ENCODE data around the gene SMURF2.
A peak's percentile ranks its signal among the peaks of the same experiment; 100 is the strongest.

The SMURF2 gene

GRCh38 chr17:64503821-64504768, 158.0 kb downstream of the SMURF2 start:
- no peak for TF ChIP-seq FOXA1 (IDR thresholded peaks at IDR 0.05)
- TF ChIP-seq ARNT (IDR thresholded peaks at IDR 0.05), result no peak
- TF ChIP-seq BHLHE40 (IDR thresholded peaks at IDR 0.05; ENCODE audit: borderline replicate concordance), result no peak
- TF ChIP-seq L3MBTL2 (conservative IDR thresholded peaks at IDR 0.05), result no peak
- TF ChIP-seq ELF4 (IDR thresholded peaks at IDR 0.05), result no peak
- TF ChIP-seq SP1 (IDR thresholded peaks at IDR 0.05), result no peak
- TF ChIP-seq SUZ12 (IDR thresholded peaks at IDR 0.05), result no peak
- TF ChIP-seq PKNOX1 (IDR thresholded peaks at IDR 0.05), result no peak
- TF ChIP-seq FOXM1 (IDR thresholded peaks at IDR 0.05; ENCODE audit: borderline replicate concordance), result no peak
- TF ChIP-seq TARDBP (IDR thresholded peaks at IDR 0.05), result no peak
- no peak for TF ChIP-seq ZNF384 (IDR thresholded peaks at IDR 0.05)
- no peak for TF ChIP-seq CTBP1 (IDR thresholded peaks at IDR 0.05; ENCODE audit: borderline replicate concordance)
- no peak for TF ChIP-seq NFRKB (IDR thresholded peaks at IDR 0.05)
- ChIA-PET CTCF (interaction anchor here (0.9 to 2.1 kb wide), 3 partner anchors 13 to 205 kb away, joined by 3 to 6 read pairs (median 3); no protein-coding TSS in a partner anchor), POLR2A (interaction anchor here (1.4 to 4.1 kb wide), 5 partner anchors 7 to 205 kb away, joined by 4 to 153 read pairs (median 12); partner anchors contain the start of genes POLG2 and SMURF2)
- DNase-seq (ENCODE audit: extremely low spot score), result no peak

GRCh38 chr17:64503341-64503740, 158.8 kb downstream of the SMURF2 start:
- CTCF ChIA-PET, result interaction anchor here (0.9 to 1.0 kb wide), 2 partner anchors 84 to 206 kb away, joined by 3 read pairs; no protein-coding TSS in a partner anchor
- no peak for TF ChIP-seq L3MBTL2 (conservative IDR thresholded peaks at IDR 0.05)
- no peak for TF ChIP-seq HDGF (IDR thresholded peaks at IDR 0.05; ENCODE audit: borderline replicate concordance)
- TF ChIP-seq FOXA1 (IDR thresholded peaks at IDR 0.05), result no peak
- TF ChIP-seq TARDBP (IDR thresholded peaks at IDR 0.05), result no peak
- no peak for TF ChIP-seq ARNT (IDR thresholded peaks at IDR 0.05)
- TF ChIP-seq LEF1 (IDR thresholded peaks at IDR 0.05; ENCODE audit: borderline replicate concordance), result no peak
- no peak for TF ChIP-seq FOXK2 (IDR thresholded peaks at IDR 0.05)
- TF ChIP-seq NFRKB (IDR thresholded peaks at IDR 0.05), result no peak
- no peak for TF ChIP-seq FOXM1 (IDR thresholded peaks at IDR 0.05; ENCODE audit: borderline replicate concordance)
- TF ChIP-seq ZNF384 (IDR thresholded peaks at IDR 0.05), result no peak
- TF ChIP-seq BHLHE40 (IDR thresholded peaks at IDR 0.05; ENCODE audit: borderline replicate concordance), result no peak
- no peak for TF ChIP-seq CTBP1 (IDR thresholded peaks at IDR 0.05; ENCODE audit: borderline replicate concordance)
- no peak for TF ChIP-seq SP1 (IDR thresholded peaks at IDR 0.05)
- no peak for TF ChIP-seq PKNOX1 (IDR thresholded peaks at IDR 0.05)
- POLR2A ChIA-PET, result interaction anchor here (1.5 to 2.6 kb wide), 2 partner anchors 11 to 159 kb away, joined by 6 to 12 read pairs; partner anchors contain the start of gene SMURF2
- DNase-seq (ENCODE audit: extremely low spot score), result no peak

DNA sequence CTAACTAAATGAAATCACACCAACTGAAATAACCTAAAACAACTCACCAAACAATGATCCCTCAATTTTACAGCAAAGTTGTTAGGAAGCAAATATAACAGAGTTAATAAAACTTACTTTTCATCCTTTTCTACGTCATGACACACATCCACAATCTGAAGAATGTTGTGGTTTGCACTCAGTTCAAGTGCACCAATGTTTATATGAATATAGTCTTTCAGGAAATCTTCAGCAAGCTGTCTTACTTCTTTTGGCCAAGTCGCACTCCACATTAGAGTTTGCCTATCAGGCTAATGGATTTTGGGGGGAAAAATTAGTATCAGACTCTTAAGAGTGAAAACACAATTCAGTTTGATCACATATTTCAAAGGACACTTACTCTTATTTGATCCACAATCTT, 159.3 kb downstream of the SMURF2 start:
- DNase-seq (ENCODE audit: extremely low spot score), result no peak
- ChIA-PET CTCF (interaction anchor here (0.6 kb wide), 1 partner anchor 148 kb away, joined by 3 read pairs; no protein-coding TSS in a partner anchor), POLR2A (interaction anchor here (1.5 kb wide), 1 partner anchor 11 kb away, joined by 6 read pairs; no protein-coding TSS in a partner anchor)
- TF ChIP-seq TARDBP (IDR thresholded peaks at IDR 0.05) (no peak), FOXA1 (IDR thresholded peaks at IDR 0.05) (no peak), HDGF (IDR thresholded peaks at IDR 0.05; ENCODE audit: borderline replicate concordance) (no peak), ELF4 (IDR thresholded peaks at IDR 0.05) (no peak), SP1 (IDR thresholded peaks at IDR 0.05) (no peak), LEF1 (IDR thresholded peaks at IDR 0.05; ENCODE audit: borderline replicate concordance) (no peak)

GRCh38 chr17:64502021-64502420, 160.1 kb downstream of the SMURF2 start:
- POLR2A ChIA-PET, result interaction anchor here (1.5 to 1.8 kb wide), 2 partner anchors 9 to 10 kb away, joined by 5 to 6 read pairs; no protein-coding TSS in a partner anchor
- CTCF ChIA-PET, result interaction anchor here (0.6 kb wide), 1 partner anchor 147 kb away, joined by 3 read pairs; no protein-coding TSS in a partner anchor
- no peak for TF ChIP-seq NFRKB (IDR thresholded peaks at IDR 0.05)
- TF ChIP-seq ELF4 (IDR thresholded peaks at IDR 0.05), result no peak
- TF ChIP-seq HDGF (IDR thresholded peaks at IDR 0.05; ENCODE audit: borderline replicate concordance), result no peak
- TF ChIP-seq PKNOX1 (IDR thresholded peaks at IDR 0.05), result no peak
- no peak for TF ChIP-seq SP1 (IDR thresholded peaks at IDR 0.05)
- DNase-seq (ENCODE audit: extremely low spot score), result no peak

- CTCF ChIA-PET, result no interaction called here
- TF ChIP-seq L3MBTL2 (conservative IDR thresholded peaks at IDR 0.05), result no peak
- 0 out of 2 replicates have a peak, but pooled peaks have one; percentile 25 for TF ChIP-seq PKNOX1 (IDR thresholded peaks at IDR 0.05)
- no peak for DNase-seq (ENCODE audit: extremely low spot score)
- POLR2A ChIA-PET, result interaction anchor here (1.8 kb wide), 1 partner anchor 10 kb away, joined by 5 read pairs; no protein-coding TSS in a partner anchor
These were observed 161.0 kb downstream of the SMURF2 start for GRCh38 chr17:64500862-64501765.
